Activated T-cell treated with anti-CD3 and anti-CD28 coated beads, Interleukin-2, amount 50 U/mL, for 72 hours (primary cell): Measurements from ENCODE around the gene TTC21A. TPM values are rescaled to one million over a fixed set of nuclear protein-coding genes. Genes with fewer than 3 reads are reported as not detected.

Experiments used
- ATAC-seq, 2 donors: fragments of 150-1000 bp; cut with Tn5 transposase; replicated peaks in 1 of 2; 2 replicates each; pipeline ENCODE4 v1.10.0; 2021; ENCODE audit warnings: moderate library complexity in 2 of 2, mild to moderate bottlenecking in 1 of 2
- DNase-seq, 2 donors: peaks; one replicate each; pipeline ENCODE4 v3.0.0; 2021 to 2022; ENCODE audit warnings: mixed read lengths in 1 of 2
- H3K27ac Mint-ChIP-seq: one replicate; pipeline ENCODE4 v1.8.0; 2022; ENCODE audit warnings: mild to moderate bottlenecking, moderate library complexity, mixed read lengths
- H3K27me3 Mint-ChIP-seq: one replicate; pipeline ENCODE4 v1.8.0; 2022; ENCODE audit warnings: low read depth, mixed read lengths
- H3K36me3 Mint-ChIP-seq, 2 donors: one replicate each; pipeline ENCODE4 v1.8.0; 2022; ENCODE audit warnings: mixed read lengths in 2 of 2, mild to moderate bottlenecking in 1 of 2; ENCODE audit not compliant: insufficient read depth in 2 of 2
- H3K4me1 Mint-ChIP-seq: one replicate; pipeline ENCODE4 v1.8.0; 2022; ENCODE audit warnings: low read depth, mixed read lengths
- H3K4me3 Mint-ChIP-seq, 2 donors: one replicate each; pipeline ENCODE4 v1.8.0; 2022; ENCODE audit warnings: mild to moderate bottlenecking in 2 of 2, mixed read lengths in 2 of 2, moderate library complexity in 2 of 2
- H3K9me3 Mint-ChIP-seq, 2 donors: one replicate each; pipeline ENCODE4 v1.8.0; 2022; ENCODE audit warnings: mixed read lengths in 2 of 2
- total RNA-seq, 2 donors: library from RNA; stranded (reverse); gene quantifications; one replicate each; pipeline ENCODE4 v1.2.3, GENCODE V29; 2022

Gene TTC21A
- total RNA-seq, 2 donors from 2014 or later, result 2.0 to 2.2 TPM

- DNase-seq, result no peak
- Mint-ChIP-seq H3K36me3 (peaks cover 6 to 11% of the 10 kb centered on the region in 2 donors), H3K4me3 (no peak overlapping the region), H3K4me1 (peaks cover under 1% of the 10 kb centered on the region), H3K27me3 (no peaks in the 10 kb centered on the region), H3K9me3 (no peaks in the 10 kb centered on the region), H3K27ac (no peak overlapping the region)
- no peak for ATAC-seq
Observed at GRCh38 chr3:39088456-39088855, 19.0 kb upstream of the TTC21A start.

- H3K4me1 Mint-ChIP-seq, result no peaks in the 10 kb centered on the region
- no peak overlapping the region for H3K27ac Mint-ChIP-seq
- no peak for ATAC-seq
Observed at GRCh38 chr3:39088889-39089288, 18.6 kb upstream of the TTC21A start.

GRCh38 chr3:39090922-39091321 lies 16.6 kb upstream of the TTC21A start:
- Mint-ChIP-seq H3K4me3 (no peak overlapping the region), H3K27ac (peak overlapping the region; percentile 79), H3K27me3 (no peaks in the 10 kb centered on the region), H3K4me1 (no peaks in the 10 kb centered on the region), H3K36me3 (peaks cover 9 to 12% of the 10 kb centered on the region in 2 donors), H3K9me3 (no peaks in the 10 kb centered on the region)
- DNase-seq (no peak), ATAC-seq (peak; percentile 40 to 54)

More at GRCh38 chr3:39088889-39089288, 18.6 kb upstream of the TTC21A start:
- Mint-ChIP-seq H3K9me3 (no peaks in the 10 kb centered on the region), H3K27me3 (no peaks in the 10 kb centered on the region), H3K36me3 (peaks cover 8 to 12% of the 10 kb centered on the region in 2 donors), H3K4me3 (no peak overlapping the region)
- DNase-seq, result no peak

GRCh38 chr3:39094851-39095677 lies 12.4 kb upstream of the TTC21A start:
- DNase-seq (no peak), ATAC-seq (no peak)
- no peaks in the 10 kb centered on the region for H3K27me3 Mint-ChIP-seq
- no peak overlapping the region for H3K27ac Mint-ChIP-seq
- H3K9me3 Mint-ChIP-seq, result no peaks in the 10 kb centered on the region
- no peaks in the 10 kb centered on the region for H3K4me1 Mint-ChIP-seq
- H3K4me3 Mint-ChIP-seq, result no peak overlapping the region
- H3K36me3 Mint-ChIP-seq, result peaks cover 7 to 8% of the 10 kb centered on the region in 2 donors

- DNase-seq, result no peak
- Mint-ChIP-seq H3K36me3 (peaks cover 7 to 8% of the 10 kb centered on the region in 2 donors), H3K4me1 (no peaks in the 10 kb centered on the region), H3K9me3 (no peaks in the 10 kb centered on the region), H3K27me3 (no peaks in the 10 kb centered on the region), H3K27ac (no peak overlapping the region), H3K4me3 (no peak overlapping the region)
- ATAC-seq, result no peak
Observed at GRCh38 chr3:39095778-39096177, 11.7 kb upstream of the TTC21A start.

GRCh38 chr3:39096775-39097174 lies 10.7 kb upstream of the TTC21A start:
- Mint-ChIP-seq H3K9me3 (no peaks in the 10 kb centered on the region), H3K4me1 (no peaks in the 10 kb centered on the region), H3K27ac (no peak overlapping the region), H3K27me3 (no peaks in the 10 kb centered on the region), H3K36me3 (peaks cover 7% of the 10 kb centered on the region in 2 donors), H3K4me3 (no peak overlapping the region)
- no peak for DNase-seq
- ATAC-seq, result no peak

GRCh38 chr3:39097716-39098472 lies 9.6 kb upstream of the TTC21A start:
- ATAC-seq (no peak), DNase-seq (no peak)
- Mint-ChIP-seq H3K36me3 (peaks cover 4 to 5% of the 10 kb centered on the region in 2 donors), H3K4me3 (no peak overlapping the region), H3K27ac (no peak overlapping the region), H3K4me1 (no peaks in the 10 kb centered on the region), H3K9me3 (no peaks in the 10 kb centered on the region), H3K27me3 (no peaks in the 10 kb centered on the region)

- Mint-ChIP-seq H3K9me3 (no peaks in the 10 kb centered on the region), H3K27me3 (no peaks in the 10 kb centered on the region), H3K4me3 (no peak overlapping the region), H3K27ac (no peak overlapping the region), H3K36me3 (peaks cover 4 to 5% of the 10 kb centered on the region in 2 donors), H3K4me1 (no peaks in the 10 kb centered on the region)
- ATAC-seq, result no peak
- no peak for DNase-seq
Observed at GRCh38 chr3:39098473-39099000, 8.9 kb upstream of the TTC21A start.

- Mint-ChIP-seq H3K4me1 (no peaks in the 10 kb centered on the region), H3K27ac (no peak overlapping the region), H3K27me3 (no peaks in the 10 kb centered on the region), H3K9me3 (no peaks in the 10 kb centered on the region), H3K4me3 (no peak overlapping the region), H3K36me3 (no peaks in the 10 kb centered on the region)
- no peak for ATAC-seq
- DNase-seq, result no peak
Observed at GRCh38 chr3:39099242-39099641, 8.2 kb upstream of the TTC21A start.

GRCh38 chr3:39099738-39100499 lies 7.6 kb upstream of the TTC21A start:
- H3K36me3 Mint-ChIP-seq, result no peaks in the 10 kb centered on the region

GRCh38 chr3:39100500-39100886 lies 7.0 kb upstream of the TTC21A start:
- ATAC-seq, result no peak
- no peak overlapping the region for H3K27ac Mint-ChIP-seq
- H3K36me3 Mint-ChIP-seq, result no peaks in the 10 kb centered on the region

More at GRCh38 chr3:39099738-39100499, 7.6 kb upstream of the TTC21A start:
- H3K4me1 Mint-ChIP-seq, result peaks cover 3% of the 10 kb centered on the region
- ATAC-seq, result no peak
- no peak for DNase-seq
- peak overlapping the region; percentile 24 for H3K27ac Mint-ChIP-seq
- no peaks in the 10 kb centered on the region for H3K9me3 Mint-ChIP-seq
- no peaks in the 10 kb centered on the region for H3K27me3 Mint-ChIP-seq
- no peak overlapping the region for H3K4me3 Mint-ChIP-seq

GRCh38 chr3:39101022-39101689 lies 6.3 kb upstream of the TTC21A start:
- H3K27ac Mint-ChIP-seq, result peak overlapping the region; percentile 66

More at GRCh38 chr3:39100500-39100886, 7.0 kb upstream of the TTC21A start:
- no peak for DNase-seq
- H3K4me3 Mint-ChIP-seq, result no peak overlapping the region
- H3K27me3 Mint-ChIP-seq, result no peaks in the 10 kb centered on the region
- H3K4me1 Mint-ChIP-seq, result peaks cover 9% of the 10 kb centered on the region
- no peaks in the 10 kb centered on the region for H3K9me3 Mint-ChIP-seq

More at GRCh38 chr3:39101022-39101689, 6.3 kb upstream of the TTC21A start:
- no peaks in the 10 kb centered on the region for H3K36me3 Mint-ChIP-seq
- H3K9me3 Mint-ChIP-seq, result no peaks in the 10 kb centered on the region
- H3K4me1 Mint-ChIP-seq, result peaks cover 15% of the 10 kb centered on the region
- H3K27me3 Mint-ChIP-seq, result no peaks in the 10 kb centered on the region
- peak; percentile 53 to 55 for DNase-seq
- no peak overlapping the region for H3K4me3 Mint-ChIP-seq
- peak; percentile 68 to 75 for ATAC-seq
